ENCODE data around the gene FUBP1. TPM values are rescaled to one million over a fixed set of nuclear protein-coding genes. Genes with fewer than 3 reads are reported as not detected.

Gene FUBP1
- total RNA-seq, 3 donors from 2014 or later = 96.0 to 186 (median 156) TPM

DNA sequence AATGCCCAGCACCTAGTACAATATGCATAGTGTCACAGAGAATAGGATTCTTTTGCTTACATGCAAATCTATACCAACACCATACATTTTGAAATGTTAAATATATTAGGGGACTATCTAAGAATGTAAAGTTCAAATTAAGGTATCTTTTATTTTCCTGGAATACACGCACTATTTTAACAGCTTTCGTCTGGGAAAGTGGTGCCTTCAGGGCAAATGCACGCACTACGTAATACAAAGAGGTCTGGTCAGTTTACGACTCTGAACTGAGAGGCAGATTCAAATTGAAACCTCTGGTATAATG, 931 bp downstream of the FUBP1 start:
- Histone ChIP-seq H3K36me3 (no peaks in the 10 kb centered on the region), H3K27me3 (no peaks in the 10 kb centered on the region), H3K4me3 (peak overlapping the region; percentile 84 to 89 (median 88)), H3K27ac (peak overlapping the region; percentile 99 to 100), H3K4me1 (peaks cover 0 to 8% of the 10 kb centered on the region in 2 donors), H3K9me3 (no peaks in the 10 kb centered on the region)
- DNase-seq (ENCODE audit: low spot score in 2 of 2) = no peak
- intact Hi-C loops (cut with DNase I; ENCODE audit: low total_unique reads) = no loop called here
- TF ChIP-seq, protein P1, sequence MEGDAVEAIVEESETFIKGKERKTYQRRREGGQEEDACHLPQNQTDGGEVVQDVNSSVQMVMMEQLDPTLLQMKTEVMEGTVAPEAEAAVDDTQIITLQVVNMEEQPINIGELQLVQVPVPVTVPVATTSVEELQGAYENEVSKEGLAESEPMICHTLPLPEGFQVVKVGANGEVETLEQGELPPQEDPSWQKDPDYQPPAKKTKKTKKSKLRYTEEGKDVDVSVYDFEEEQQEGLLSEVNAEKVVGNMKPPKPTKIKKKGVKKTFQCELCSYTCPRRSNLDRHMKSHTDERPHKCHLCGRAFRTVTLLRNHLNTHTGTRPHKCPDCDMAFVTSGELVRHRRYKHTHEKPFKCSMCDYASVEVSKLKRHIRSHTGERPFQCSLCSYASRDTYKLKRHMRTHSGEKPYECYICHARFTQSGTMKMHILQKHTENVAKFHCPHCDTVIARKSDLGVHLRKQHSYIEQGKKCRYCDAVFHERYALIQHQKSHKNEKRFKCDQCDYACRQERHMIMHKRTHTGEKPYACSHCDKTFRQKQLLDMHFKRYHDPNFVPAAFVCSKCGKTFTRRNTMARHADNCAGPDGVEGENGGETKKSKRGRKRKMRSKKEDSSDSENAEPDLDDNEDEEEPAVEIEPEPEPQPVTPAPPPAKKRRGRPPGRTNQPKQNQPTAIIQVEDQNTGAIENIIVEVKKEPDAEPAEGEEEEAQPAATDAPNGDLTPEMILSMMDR (IDR thresholded peaks at IDR 0.05) = no peak
- TF ChIP-seq POLR2AphosphoS5 (IDR thresholded peaks at IDR 0.05) = no peak
- TF ChIP-seq POLR2A (IDR thresholded peaks at IDR 0.05) = no peak

DNA sequence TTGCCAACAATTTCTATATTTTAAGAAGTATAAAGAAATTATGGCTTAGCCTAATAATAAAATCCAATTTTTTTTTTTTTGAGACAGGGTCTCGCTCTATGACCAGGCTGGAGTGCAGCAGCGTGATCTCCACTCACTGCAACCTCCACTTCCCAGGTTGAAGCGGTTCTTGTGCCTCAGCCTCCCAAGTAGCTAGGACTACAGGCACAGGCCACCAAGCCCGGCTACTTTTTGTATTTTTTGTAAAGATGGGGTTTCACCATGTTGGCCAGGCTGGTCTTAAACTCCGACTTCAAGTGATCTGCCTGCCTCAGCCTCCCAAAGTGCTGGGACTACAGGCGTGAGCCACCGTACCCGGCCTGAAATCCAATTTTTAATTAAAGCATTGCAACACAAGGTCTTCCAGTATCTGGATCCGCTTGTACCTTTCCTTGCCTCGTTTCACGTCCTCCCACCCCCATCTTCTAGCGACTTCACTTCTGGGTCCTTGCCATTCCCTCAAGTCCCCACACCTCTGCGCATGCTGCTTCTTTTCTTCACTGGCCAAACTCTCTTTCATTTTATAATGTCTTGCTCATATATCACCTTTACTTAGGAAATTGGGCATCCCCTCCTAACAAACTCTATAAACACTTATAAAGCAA, 2.3 kb downstream of the FUBP1 start:
- Histone ChIP-seq H3K4me3 (peak overlapping the region; percentile 84 to 89 (median 88)), H3K27ac (peak overlapping the region; percentile 99 to 100), H3K36me3 (no peaks in the 10 kb centered on the region), H3K9me3 (no peaks in the 10 kb centered on the region), H3K4me1 (peaks cover 0 to 8% of the 10 kb centered on the region in 2 donors), H3K27me3 (no peaks in the 10 kb centered on the region)
- TF ChIP-seq POLR2AphosphoS5 (IDR thresholded peaks at IDR 0.05) = no peak
- TF ChIP-seq POLR2A (IDR thresholded peaks at IDR 0.05) = no peak
- TF ChIP-seq, protein P1 (IDR thresholded peaks at IDR 0.05) = no peak
- DNase-seq (ENCODE audit: low spot score in 2 of 2) = no peak
- intact Hi-C loops (cut with DNase I; ENCODE audit: low total_unique reads) = no loop called here

DNA sequence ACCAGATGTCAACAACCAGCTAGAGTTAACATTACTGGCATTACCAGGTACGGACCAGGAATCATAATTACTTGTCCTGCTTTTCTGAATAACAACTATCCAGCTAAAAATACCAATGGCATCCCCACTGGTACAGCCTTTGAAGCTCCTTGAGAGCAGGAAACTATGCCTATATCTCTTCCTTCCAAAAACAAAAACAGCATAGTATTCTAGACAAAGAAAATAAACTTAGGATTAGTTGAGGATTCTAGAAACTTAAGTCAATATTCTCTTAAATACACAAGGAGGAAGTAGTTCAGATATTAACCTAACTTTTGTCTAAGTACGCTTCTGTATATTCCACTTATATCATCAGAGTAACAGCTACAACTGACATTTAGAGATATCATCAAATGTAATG, 3.0 kb downstream of the FUBP1 start:
- Histone ChIP-seq H3K4me1 (peaks cover 0 to 8% of the 10 kb centered on the region in 2 donors), H3K27me3 (no peaks in the 10 kb centered on the region), H3K4me3 (peak overlapping the region in 2 of 3 donors; percentile 84 to 88), H3K27ac (peak overlapping the region in 1 of 2 donors; percentile 100), H3K36me3 (no peaks in the 10 kb centered on the region), H3K9me3 (no peaks in the 10 kb centered on the region)
- intact Hi-C loops (cut with DNase I; ENCODE audit: low total_unique reads) = no loop called here
- TF ChIP-seq POLR2A (IDR thresholded peaks at IDR 0.05) (no peak), POLR2AphosphoS5 (IDR thresholded peaks at IDR 0.05) (no peak)
- TF ChIP-seq, protein P1 (IDR thresholded peaks at IDR 0.05) = no peak
- no peak for DNase-seq (ENCODE audit: low spot score in 2 of 2)

DNA sequence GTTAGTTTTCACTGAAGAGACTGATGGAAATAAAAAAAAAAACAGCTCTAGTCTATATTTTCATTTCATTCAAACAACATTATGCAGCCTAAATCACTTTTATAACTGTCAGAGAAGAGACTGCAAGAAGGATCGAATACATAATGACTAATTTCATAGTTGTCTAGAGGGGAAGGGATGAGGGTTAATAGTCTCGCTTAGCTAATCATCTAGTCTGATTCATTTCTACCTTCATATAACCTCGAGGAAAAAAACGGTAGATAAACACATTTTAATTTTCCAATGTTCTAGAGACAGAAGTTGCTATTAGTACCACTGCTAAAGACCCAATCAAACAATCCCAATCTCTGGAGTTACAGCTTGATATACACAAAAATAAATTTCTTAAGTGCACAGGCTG, 3.5 kb downstream of the FUBP1 start:
- Histone ChIP-seq H3K27ac (peak overlapping the region in 1 of 2 donors; percentile 100), H3K4me1 (peaks cover 0 to 8% of the 10 kb centered on the region in 2 donors), H3K27me3 (no peaks in the 10 kb centered on the region), H3K36me3 (no peaks in the 10 kb centered on the region), H3K9me3 (no peaks in the 10 kb centered on the region), H3K4me3 (peak overlapping the region in 2 of 3 donors; percentile 84 to 88)
- intact Hi-C loops (cut with DNase I; ENCODE audit: low total_unique reads) = no loop called here
- TF ChIP-seq, protein P1 (IDR thresholded peaks at IDR 0.05) = no peak
- TF ChIP-seq POLR2A (IDR thresholded peaks at IDR 0.05) = no peak
- no peak for TF ChIP-seq POLR2AphosphoS5 (IDR thresholded peaks at IDR 0.05)
- no peak for DNase-seq (ENCODE audit: low spot score in 2 of 2)

DNA sequence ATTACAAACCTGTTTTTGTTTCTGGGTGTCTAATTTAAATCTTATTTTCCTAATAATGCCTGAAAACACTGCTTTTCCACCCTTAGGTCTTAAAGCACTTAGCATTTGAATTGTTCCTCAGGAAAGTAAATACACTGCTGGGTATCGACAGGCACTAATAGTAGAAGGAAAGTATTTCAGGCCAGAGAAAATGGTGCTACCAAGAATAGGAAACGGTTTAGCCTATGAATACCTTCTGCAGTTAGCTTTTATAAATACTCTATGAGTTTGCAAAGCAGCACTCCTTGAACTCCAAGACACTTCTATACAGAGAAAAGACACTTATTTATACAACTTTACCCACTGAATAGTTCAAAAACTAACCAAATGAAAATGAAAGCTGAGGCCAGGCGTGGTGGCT, 6.8 kb downstream of the FUBP1 start:
- peaks cover 0 to 8% of the 10 kb centered on the region in 2 donors for H3K4me1 ChIP-seq
- DNase-seq (ENCODE audit: low spot score in 2 of 2) = no peak
- no peaks in the 10 kb centered on the region for H3K36me3 ChIP-seq
- TF ChIP-seq, protein P1 (IDR thresholded peaks at IDR 0.05) = no peak
- TF ChIP-seq POLR2A (IDR thresholded peaks at IDR 0.05) (no peak), POLR2AphosphoS5 (IDR thresholded peaks at IDR 0.05) (no peak)
- H3K9me3 ChIP-seq = no peaks in the 10 kb centered on the region
- no peak overlapping the region for H3K4me3 ChIP-seq
- H3K27me3 ChIP-seq = no peaks in the 10 kb centered on the region
- H3K27ac ChIP-seq = no peak overlapping the region
- intact Hi-C loops (cut with DNase I; ENCODE audit: low total_unique reads) = no loop called here
